GM21423 (cell line): ENCODE results near the gene ZFAND5.

Experiments used
- ATAC-seq: cut with Tn5 transposase; IDR thresholded peaks from one replicate; pipeline ENCODE4 v1.9.1; 2021; ENCODE audit warnings: mild to moderate bottlenecking, moderate library complexity; ENCODE audit not compliant: unreplicated experiment

Gene ZFAND5

DNA sequence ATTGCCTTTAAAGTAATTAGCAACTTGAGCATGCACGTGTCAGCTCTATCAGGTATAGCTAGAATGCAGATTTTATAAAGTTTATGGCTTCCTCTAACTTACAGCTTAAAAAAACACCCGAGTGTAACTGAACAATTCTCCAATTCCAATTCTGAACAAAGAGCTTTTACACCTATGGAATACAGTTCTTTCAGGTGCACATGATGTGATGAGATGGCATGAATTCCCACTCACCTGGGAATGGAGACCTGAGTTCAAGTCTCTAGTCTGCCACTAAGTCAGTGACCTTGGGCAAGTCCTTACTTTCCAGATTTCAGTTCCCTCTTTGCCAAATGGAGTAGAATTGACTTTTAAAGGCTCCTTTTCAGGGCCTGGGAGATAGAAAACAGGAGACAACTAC is 1.8 kb downstream of the ZFAND5 start:
- no peak for ATAC-seq

DNA sequence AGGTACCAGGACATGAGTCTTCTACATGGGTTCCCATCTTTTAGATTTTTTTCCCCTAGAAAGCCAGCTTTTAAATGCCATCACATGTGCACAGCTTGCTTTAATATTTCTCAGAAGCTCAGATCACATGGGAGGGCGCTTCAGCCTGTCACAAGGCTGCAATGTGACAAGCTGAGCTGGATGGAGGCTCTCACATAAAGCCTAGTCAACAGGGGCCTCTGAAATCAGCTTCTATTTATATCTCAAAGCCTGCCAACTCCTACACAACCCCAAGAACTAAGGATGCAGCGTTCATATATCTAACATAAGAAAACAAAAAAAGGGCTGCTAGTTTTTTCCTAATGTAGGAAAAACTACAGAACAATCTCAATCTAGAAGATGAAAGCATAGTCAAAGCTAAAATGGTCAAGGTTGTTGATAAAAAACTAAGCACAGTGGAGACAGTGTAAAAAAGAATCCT is 2.3 kb downstream of the ZFAND5 start:
- peak; percentile 35 for ATAC-seq

DNA sequence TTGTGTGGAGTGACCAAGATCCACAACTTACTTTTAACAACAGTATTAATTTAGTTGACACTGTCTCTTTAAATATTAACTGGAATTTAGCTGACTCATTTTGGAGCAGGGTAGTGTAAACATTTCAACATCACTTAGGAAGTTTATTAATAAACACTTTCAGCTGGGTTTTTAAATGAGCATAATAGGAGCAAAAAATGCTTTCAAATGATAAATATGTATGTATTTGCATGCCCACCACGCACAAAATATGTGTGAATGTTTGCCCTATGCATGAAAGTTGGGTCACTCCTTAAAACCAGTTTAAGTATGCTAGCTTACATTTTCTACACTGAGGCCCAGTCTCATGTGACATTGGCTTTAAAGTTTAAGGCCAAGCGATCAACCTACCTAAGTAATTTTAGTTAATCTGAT is 2.9 kb downstream of the ZFAND5 start:
- ATAC-seq, result no peak

DNA sequence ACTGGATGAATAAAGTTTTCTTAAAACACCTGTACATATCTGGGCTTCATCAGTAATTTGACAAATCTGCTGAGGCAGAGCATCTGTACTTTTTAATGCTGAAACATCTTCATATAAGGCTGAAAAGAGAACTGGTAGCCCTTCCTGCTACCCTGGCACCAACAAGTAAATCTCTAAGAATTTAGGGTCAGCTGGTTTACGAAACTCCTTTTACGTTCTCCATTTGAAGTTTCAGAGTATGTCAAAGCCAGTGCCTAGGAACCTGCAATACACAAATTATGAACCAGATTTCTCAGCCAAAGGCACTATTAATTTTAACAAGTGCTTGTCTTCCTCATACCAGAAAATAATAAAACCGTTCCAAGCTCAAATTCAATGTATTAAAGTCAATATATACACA is 3.8 kb downstream of the ZFAND5 start:
- no peak for ATAC-seq

DNA sequence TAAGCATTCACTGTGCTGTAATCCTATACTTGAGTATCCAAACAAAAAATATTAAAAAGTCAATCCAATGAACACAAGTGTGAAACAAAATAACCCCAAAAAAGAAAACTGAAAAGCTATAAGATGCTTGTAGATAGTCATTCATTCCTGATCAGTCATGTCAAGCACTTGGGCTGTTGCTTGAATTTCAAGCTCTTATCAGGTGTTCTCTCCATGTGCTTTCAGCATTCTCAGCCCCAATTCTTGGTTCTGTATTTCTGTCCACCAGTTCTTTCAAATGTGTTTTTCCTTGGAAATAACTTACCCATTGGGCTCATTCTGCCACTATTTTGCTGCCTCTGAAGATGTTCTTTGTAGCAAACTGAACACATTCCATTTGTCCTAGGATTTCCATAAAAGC is 4.7 kb downstream of the ZFAND5 start:
- no peak for ATAC-seq

DNA sequence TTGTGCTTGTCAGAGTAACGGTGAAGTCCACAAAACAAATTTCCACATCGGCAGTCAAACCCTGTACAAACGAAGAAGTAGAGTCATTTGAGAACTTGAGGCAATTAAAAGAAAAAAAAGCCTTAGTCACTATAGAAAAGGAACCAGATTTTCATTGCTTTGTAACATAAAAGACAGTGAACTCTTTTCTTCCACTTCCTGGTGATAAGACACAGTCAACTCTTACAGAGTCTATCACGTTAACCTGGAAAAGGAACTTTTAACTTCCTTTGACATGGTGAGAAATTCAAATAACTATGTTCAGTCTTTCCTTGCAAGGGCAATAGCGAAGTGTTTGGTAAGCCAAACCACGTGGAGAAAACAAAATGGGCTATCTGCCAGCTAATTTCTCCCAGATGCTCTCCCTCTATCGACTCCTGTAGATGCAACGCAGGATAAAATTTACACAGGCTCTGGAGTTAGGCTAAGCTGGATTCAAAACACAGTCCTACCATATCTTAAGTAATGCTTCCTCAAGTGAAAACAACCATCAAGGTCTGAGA is 8.9 kb downstream of the ZFAND5 start:
- no peak for ATAC-seq

DNA sequence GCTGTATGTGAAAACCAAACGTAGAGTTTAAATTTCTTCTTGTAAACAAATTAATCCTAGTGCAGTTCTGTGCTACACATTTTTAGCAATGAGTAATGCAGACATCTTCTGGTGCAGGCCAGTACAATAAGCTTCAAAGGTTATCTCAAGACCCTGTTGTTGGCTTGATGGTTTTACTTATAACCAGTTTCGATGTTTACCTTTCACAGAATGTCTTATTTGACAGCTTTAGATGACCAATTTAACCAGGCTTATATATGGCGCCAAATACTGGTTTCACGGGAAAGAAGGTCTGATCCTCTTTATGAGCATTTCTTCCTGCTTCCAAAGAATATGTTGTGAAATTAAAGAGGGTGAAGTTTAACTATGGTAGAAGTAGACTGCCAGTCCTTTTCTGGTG is 9.9 kb downstream of the ZFAND5 start:
- no peak for ATAC-seq

DNA sequence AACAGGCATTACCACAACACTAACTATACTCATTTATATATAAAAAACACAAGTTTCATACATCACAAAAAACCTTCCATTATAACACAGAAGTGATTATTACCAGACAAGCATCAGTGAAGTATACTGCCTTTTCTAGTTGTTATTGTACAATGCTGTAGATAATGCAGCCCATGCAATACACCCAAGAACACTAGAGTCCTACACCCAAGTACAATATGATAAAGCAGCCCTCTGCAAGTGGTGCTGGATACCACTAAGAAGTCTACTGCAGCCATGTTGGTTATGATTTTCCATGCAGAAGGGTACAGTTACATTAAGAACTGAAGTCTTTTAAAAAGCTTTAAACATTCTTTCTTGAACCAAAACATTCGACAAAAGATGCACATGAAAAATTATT is 10.3 kb downstream of the ZFAND5 start:
- ATAC-seq, result no peak

DNA sequence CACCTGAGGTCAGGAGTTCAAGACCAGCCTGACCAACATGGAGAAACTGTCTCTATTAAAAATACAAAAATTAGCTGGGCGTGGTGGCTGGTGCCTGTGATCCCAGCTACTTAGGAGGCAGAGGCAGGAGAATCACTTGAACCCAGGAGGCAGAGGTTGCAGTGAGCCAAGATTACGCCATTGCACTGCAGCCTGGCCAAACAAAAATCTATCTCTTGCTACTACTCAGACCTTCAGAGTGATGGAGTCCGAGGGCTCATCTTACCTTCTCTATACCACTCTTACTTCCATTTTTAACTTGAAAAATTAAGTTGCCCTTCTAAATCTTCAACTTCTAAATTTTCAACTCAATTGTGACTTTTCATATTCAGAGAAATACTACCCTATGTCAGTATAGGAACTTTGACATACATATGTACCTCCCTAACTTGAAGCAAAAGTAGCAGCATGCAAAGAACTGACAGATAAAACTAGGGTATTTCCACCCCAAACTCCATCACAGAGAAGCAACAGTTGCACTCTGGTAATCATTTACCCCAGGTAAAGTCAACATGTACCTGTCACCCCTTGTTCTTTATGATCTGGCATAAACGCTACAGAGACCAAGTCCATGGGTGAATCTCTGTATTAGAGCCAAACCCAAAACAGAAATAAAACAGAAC is 11.4 kb downstream of the ZFAND5 start:
- peak; percentile 33 for ATAC-seq

DNA sequence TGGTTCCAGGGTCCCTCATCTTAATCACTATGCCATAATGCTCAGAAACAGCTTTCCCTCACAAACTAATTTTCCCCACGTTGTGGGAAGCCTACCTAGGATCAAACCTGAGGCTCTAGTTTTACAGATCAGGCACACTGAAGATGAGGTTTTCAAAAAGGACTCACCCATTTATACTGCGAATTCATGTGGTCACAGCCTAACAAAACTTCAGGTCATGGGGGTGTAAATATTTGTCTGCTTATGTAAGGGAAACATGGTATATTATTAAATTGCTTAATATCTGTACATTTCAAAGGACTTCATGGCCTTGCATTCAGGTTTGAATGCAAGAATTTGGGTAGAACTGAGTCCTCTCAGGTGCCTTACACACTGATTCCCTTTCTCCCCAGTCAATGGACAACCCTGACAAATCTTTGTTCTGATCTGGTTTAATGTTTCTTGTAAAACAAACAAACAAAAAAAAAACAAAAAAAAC is 12.1 kb downstream of the ZFAND5 start:
- no peak for ATAC-seq

DNA sequence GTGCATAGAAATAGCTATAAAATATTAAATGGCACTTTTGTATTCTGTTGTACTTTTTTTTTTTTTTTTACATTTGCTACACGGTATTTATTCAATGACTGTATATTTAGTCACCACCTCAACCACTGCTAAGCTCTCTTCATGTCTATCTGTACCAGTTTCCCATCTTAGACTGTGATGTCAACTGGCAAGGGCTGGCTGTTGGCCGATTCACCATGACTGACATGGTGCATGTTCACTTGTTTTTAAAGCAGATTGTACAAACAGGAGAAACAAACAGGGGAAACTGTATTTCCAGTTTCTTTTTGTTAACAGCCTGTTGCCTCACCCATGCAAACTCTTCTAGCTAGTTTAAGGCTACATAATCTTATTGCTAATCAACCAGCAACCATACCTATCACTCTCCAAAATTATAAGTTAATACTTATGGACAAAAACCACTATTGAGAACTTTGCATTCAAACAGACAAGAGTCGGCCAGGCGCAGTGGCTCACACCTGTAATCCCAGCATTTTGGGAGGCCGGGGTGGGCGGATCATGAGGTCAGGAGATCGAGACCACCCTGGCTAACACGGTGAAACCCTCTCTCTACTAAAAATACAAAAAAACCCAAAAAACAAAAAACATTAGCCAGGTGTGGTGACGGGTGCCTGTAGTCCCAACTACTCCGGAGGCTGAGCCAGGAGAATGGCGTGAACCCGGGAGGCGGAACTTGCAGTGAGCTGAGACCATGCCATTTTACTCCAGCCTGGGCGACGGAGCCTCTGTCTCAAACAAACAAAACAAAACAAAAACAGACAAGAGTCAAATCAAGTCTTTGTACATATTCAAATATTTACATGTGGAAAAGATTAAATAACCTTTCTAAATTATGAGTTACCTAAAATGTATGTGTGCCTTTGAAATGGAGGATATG is 13.2 kb downstream of the ZFAND5 start:
- ATAC-seq, result no peak

DNA sequence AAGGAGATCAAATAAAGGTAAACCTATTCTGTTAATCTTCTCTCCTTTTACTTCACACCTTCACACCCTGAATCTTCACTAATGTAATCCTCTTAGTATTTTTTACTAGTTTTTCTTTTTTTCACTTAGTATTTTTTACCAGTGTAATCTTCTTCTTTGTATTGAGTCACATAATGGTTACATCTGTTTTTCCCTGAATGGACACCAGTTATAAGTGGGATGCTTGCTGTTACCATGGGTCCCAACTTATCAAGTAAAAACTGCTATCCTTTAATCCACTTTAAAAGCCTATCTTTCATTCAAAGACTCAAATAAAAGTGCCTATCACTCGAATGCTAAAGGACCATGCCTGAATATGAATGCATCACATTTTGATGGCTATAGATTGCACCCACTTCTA is 15.1 kb downstream of the ZFAND5 start:
- no peak for ATAC-seq

DNA sequence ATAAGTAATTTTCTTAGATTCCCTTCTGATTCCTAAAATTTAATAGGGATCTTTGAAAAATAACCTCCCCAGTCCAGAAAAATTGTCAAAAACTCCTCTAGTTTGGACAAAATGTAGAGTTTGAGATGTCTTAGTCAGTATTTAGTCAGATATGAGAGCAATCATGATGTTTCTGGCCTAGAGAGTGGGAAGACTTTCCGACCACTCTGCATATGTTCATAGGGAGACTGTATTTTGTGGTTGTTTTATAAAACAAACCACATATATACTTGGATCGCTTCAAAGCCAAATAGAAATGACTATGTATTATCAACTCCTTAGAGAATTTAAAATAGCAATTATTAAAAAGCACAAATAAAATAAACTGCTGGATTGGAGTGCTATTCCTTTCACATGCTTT is 15.8 kb downstream of the ZFAND5 start:
- ATAC-seq, result no peak

DNA sequence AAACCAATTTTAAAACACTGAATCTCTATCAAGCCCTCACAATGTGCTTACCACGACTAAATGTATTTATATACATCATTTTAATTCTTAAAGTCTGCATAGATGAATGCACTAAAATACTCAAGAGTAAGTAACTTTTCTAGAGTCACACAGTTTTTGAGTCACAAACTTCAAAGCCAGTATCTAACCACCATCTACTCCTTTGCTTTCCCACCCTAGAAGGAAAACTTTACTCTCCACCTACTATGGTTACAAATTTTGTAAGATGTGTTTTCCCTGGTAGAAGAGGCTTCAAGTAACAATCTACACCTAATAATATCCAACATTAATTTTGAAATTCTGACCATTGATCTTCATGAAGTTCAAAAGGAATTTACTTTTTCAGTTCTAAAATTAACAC is 18.7 kb downstream of the ZFAND5 start:
- ATAC-seq, result no peak

DNA sequence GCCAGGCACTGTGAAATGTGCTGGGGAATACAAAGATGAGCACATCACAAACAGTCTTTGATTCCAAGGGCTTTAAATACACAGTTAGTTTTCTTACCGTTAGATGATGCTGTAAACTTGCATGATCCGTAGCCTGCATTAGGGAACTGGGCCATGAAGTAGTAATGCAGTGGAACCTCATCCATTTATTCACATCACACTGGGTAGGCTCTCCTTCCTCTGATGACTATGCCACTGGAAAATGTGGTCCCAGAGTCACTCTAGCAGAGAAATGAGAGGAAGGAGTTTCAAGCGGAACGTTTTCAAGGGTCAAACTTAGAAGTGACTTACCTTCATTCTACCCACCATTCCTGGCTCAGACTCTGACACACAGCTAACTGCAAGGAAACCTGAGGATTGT is 26.4 kb downstream of the ZFAND5 start:
- no peak for ATAC-seq

DNA sequence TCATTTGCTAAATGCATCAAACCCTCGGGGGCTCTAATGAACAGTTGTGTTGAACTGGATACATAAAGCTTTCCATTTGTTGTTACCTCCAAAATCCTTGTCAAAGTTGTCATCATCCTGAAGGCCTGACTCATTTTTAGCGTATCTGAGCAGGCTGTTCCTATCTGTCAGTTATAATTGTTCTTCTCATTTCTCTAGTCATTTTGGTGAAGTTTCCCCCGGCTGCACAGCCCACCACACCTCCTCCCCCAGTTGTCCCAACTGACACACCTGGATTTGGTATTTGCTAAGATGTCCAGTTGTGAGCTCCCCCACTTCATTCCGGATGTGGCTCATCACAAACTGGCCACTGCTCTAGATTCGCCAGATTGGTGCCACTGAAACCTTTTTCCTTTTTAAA is 27.7 kb downstream of the ZFAND5 start:
- ATAC-seq, result no peak

DNA sequence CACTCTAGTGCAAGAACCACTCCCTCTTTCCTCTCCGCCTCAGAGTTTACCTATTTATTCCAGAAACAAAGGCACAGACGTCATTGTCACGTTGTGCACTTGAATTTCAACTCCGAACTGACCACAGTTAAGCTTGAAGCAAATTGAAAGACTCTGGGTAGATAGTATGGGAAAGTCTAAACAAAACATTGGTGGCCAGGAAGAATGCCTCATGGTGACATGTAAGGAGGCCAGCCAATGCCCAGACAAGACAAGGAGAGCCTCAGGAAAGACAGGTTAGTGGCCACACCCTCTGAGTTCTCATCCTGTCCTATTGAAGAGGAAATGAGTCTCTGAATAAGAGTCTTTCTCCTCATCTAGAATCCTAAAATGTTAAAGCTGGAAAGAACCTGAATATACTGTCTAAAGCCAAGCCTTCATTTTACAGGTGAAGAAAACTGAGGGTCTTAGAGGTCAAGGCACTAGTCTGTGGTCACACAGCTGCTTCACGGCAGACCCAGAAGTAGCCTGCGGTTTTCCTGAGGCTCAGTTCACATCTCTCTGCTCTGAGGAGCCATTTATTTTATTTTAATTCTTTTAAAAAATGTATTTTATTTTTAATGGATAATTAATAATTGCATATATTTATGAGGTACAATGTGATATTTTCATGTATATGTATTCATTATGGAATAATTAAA is 30.2 kb downstream of the ZFAND5 start:
- ATAC-seq, result no peak

DNA sequence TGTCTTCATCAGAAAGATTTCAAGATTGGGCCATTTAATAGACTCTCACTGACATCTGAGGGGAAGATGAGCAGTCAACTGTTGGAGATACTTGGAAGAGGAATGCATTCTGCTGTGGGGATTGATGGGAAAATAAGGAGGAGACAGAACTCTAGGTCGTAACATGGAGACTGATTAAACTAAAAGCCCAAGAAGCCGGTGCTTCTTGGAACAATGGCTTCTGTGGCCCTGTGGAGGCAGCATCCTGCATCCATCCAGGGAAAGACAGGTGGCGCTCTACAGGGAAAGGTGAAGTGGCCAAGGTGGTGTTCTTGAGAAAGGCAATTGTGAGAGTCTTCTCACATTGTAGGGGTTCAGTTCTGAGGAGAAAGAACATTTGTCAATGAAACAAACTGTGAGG is 31.3 kb downstream of the ZFAND5 start:
- ATAC-seq, result no peak

DNA sequence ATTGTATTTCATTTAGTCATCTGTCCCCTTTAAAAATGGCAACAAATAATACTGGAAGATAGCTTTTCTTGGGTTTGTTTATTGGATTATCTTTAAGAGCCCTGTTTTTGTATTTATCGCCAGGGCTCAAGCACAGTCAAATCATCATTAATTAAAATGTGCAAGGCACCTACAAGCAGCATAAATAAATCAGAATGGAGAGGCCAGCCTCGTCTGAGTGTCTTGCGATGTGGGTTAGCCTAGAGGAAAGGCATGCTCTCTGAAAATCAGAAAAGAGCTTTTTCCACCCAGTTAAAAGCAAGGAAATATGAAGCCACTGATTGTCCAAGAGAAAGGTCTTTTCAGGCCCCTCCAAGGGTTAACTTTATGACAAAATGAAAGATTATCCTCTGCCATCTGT is 31.8 kb downstream of the ZFAND5 start:
- ATAC-seq, result no peak

DNA sequence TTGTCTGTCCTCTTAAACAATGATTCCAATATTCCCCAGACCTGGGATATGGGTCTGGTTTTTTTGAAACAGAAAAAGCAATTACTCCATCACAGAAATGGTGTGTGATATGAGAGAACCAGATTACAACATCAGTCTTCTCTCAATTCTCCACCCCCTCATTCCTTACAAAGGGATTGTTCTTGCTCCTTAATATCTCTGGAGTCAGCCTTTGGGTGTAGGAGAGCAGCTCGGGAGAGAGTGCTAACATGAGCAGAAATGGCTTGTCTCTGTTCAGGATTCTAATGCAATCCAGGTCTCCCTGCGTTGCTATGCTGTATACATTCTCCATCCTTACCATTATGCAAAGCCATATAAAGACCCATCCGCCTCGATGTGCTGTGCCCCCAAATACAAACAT is 32.7 kb downstream of the ZFAND5 start:
- ATAC-seq, result no peak

DNA sequence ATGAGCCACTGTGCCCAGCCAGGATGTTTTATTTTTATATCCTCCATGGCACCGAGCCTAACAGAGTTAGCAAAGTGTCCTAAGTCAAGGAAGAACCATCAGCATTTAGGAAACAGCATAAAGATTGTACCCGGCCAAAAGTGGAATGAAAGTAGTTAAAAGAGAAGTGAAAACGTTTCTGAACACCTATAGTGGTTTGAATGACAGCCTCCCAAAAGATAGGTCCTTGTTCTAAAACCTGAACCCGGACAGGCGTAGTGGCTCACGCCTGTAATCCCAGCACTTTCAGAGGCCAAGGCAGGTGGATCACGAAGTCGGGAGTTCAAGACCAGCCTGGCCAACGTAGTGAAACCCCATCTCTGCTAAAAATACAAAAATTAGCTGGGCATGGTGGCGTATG is 37.4 kb downstream of the ZFAND5 start:
- ATAC-seq, result no peak
